AG04450 (cell line): ENCODE data around the gene ASB6. TPM values are rescaled to one million over a fixed set of nuclear protein-coding genes. Genes with fewer than 3 reads are reported as not detected.

Source experiments
- CTCF ChIA-PET: fragments of 300-600, 350-600 bp; formaldehyde crosslinking; extraction: SDS; loops from one replicate; lab custom pipeline; 2022; ENCODE audit warnings: antibody characterized with exemption, inconsistent platforms; lab: Charles Lee
- POLR2A ChIA-PET: fragments of 350-600 bp; formaldehyde crosslinking; extraction: SDS; loops from one replicate; lab custom pipeline; 2021; ENCODE audit warnings: antibody characterized with exemption, inconsistent platforms; lab: Yijun Ruan, JAX
- DNase-seq: peaks from one replicate; pipeline ENCODE4 v3.0.0-alpha.2; 2011; ENCODE audit warnings: low read depth, low spot score
- H3K27ac ChIP-seq: one replicate; pipeline ENCODE4 v1.5.1; 2012; ENCODE audit warnings: low read depth, low read length, control low read depth
- H3K27me3 ChIP-seq: one replicate; pipeline ENCODE4 v1.6.0; 2012; ENCODE audit warnings: low read length; ENCODE audit not compliant: control insufficient read depth, insufficient read depth
- H3K4me3 ChIP-seq: 2 replicates; pipeline ENCODE4 v1.5.1; 2011; ENCODE audit warnings: mild to moderate bottlenecking, low read depth, low read length, control low read depth
- H3K9me3 ChIP-seq: 2 replicates; pipeline ENCODE4 v1.5.1; 2012; ENCODE audit warnings: low read length; ENCODE audit not compliant: control insufficient read depth, insufficient read depth
- polyA plus RNA-seq: library from polyadenylated mRNA; depleted of rRNA; stranded (reverse); fragments of >200 nt; gene quantifications from 2 replicates; pipeline ENCODE4 v1.2.3, GENCODE V29; 2011
- TF ChIP-seq, protein P1 (sequence below): IDR thresholded peaks from 2 replicates; pipeline ENCODE4 v1.5.1; 2011; ENCODE audit warnings: low read depth, low read length, control low read depth, inconsistent platforms

The ASB6 gene
- polyA plus RNA-seq, 1 experiment = 11.6 TPM

DNA sequence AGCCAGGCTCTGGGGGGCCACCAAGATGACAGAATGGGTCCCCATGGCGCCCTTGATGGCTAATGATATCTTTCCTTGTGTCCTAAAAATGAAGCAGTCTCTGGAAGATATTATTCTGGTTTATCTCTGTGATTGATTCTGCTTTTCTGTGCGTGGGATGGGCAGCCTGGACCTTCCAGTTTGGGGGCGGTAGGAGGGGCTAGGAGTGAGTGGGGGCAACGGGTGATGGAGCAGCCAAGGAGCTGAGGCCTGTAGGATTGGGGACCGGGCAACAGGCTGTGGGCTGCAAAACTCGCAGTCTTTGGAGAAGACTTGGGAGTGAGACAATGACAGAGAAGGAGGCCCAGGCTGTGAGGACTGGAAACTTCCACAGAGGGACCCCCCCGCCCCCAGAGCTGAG, 32.3 kb upstream of the ASB6 start:
- POLR2A ChIA-PET = interaction anchor here (0.6 kb wide), 1 partner anchor 155 kb away, joined by 8 read pairs; no protein-coding TSS in a partner anchor
- Histone ChIP-seq H3K9me3 (no peaks in the 10 kb centered on the region), H3K27ac (no peak overlapping the region), H3K27me3 (no peaks in the 10 kb centered on the region), H3K4me3 (no peak overlapping the region)
- CTCF ChIA-PET = interaction anchor here (0.9 kb wide), 1 partner anchor 53 kb away, joined by 3 read pairs; no protein-coding TSS in a partner anchor
- TF ChIP-seq, protein P1, sequence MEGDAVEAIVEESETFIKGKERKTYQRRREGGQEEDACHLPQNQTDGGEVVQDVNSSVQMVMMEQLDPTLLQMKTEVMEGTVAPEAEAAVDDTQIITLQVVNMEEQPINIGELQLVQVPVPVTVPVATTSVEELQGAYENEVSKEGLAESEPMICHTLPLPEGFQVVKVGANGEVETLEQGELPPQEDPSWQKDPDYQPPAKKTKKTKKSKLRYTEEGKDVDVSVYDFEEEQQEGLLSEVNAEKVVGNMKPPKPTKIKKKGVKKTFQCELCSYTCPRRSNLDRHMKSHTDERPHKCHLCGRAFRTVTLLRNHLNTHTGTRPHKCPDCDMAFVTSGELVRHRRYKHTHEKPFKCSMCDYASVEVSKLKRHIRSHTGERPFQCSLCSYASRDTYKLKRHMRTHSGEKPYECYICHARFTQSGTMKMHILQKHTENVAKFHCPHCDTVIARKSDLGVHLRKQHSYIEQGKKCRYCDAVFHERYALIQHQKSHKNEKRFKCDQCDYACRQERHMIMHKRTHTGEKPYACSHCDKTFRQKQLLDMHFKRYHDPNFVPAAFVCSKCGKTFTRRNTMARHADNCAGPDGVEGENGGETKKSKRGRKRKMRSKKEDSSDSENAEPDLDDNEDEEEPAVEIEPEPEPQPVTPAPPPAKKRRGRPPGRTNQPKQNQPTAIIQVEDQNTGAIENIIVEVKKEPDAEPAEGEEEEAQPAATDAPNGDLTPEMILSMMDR = no peak
- DNase-seq = no peak

DNA sequence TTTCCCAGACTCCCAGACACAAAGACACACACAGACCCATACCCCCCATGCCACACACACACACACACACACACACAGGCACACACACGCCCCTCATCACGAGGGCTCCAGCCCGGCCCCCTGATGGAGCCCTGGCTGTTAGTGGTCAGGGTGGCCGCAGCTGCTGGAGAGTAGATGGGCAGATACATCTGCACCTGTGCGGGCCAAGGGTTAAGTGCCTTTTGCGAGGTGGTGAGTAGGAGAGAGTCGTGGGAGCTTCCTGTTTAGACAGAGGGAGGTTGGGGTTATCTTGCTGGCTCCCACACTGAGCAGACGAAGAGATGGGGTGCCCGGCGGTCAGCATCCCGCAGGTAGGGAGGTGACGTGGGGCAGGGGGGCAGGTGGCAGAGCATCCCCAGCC, 31.7 kb upstream of the ASB6 start:
- ChIA-PET CTCF (no interaction called here), POLR2A (interaction anchor here (0.6 kb wide), 1 partner anchor 154 kb away, joined by 8 read pairs; no protein-coding TSS in a partner anchor)
- H3K27ac ChIP-seq = no peak overlapping the region
- TF ChIP-seq, protein P1 = no peak
- no peaks in the 10 kb centered on the region for H3K27me3 ChIP-seq
- no peaks in the 10 kb centered on the region for H3K9me3 ChIP-seq
- no peak overlapping the region for H3K4me3 ChIP-seq
- no peak for DNase-seq

DNA sequence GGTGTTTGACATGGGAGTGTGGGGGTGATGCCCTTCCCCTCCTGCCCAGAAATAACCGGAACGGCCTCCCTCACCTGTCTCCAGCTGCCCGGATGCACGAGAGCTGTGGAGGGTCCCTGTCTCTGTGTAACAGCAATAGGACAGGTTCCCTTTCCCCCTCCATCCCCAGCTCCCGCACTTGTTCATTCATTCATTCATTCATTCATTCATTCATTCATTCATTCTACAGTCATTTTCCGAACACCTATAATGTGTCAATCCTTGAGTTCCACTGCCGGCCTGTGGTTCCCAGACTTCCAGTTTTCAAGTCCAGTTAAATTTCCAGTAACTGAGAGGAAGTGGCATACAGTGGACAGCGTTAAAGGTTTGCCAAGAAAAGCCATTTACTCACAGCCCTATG, 30.8 kb upstream of the ASB6 start:
- no peak for DNase-seq
- no peak overlapping the region for H3K27ac ChIP-seq
- no peaks in the 10 kb centered on the region; the same call in 1 of the 2 replicates for H3K9me3 ChIP-seq
- TF ChIP-seq, protein P1 = no peak
- no peaks in the 10 kb centered on the region for H3K27me3 ChIP-seq
- CTCF ChIA-PET = no interaction called here
- POLR2A ChIA-PET = no interaction called here
- H3K4me3 ChIP-seq = no peak overlapping the region

DNA sequence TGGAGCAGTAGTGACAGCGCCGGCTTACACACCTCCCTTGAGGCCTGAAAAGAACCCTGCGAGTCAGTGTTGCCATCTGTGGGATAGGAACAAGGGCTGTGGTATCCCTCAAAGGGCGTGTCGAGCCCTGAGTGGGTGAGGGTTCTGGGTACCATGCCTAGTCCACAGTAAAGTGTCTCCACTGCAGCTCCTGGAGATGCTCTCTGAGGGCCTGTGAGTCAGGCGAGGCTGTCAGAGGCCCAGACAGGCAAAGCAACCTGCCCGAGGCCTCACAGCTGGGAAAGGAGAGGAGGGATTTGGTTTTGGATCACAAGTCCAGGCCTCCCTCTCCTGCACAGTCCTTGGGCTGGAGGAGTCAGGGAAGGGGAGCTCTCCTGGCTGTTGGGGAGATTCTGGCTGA, 29.6 kb upstream of the ASB6 start:
- TF ChIP-seq, protein P1 = no peak
- H3K27me3 ChIP-seq = no peaks in the 10 kb centered on the region
- H3K27ac ChIP-seq = no peak overlapping the region
- ChIA-PET CTCF (interaction anchor here (0.6 kb wide), 1 partner anchor 56 kb away, joined by 4 read pairs; no protein-coding TSS in a partner anchor), POLR2A (no interaction called here)
- H3K9me3 ChIP-seq = no peaks in the 10 kb centered on the region; the same call in 1 of the 2 replicates
- no peak for DNase-seq
- no peak overlapping the region for H3K4me3 ChIP-seq

DNA sequence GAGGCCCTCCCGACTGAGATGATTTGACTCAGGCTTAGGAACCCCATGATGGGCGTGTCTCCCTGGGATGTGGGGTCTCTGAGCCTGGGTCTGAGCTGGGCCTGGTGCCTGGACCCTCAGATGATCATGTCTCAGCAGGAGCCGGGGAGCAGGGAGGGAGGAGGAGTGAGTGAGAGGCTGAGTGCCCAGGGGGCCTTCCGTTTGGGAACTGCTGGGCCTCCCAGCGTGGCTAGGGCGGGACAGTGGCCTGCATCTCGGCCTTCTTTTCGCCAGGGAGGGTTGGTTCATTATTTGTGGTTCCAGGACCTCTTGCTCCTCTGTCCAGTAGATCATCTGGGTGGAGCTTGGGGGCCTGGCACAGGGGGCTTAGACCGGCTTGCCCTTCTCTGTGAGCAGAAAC, 29.1 kb upstream of the ASB6 start:
- TF ChIP-seq, protein P1 = no peak
- H3K4me3 ChIP-seq = no peak overlapping the region
- POLR2A ChIA-PET = no interaction called here
- CTCF ChIA-PET = interaction anchor here (0.6 kb wide), 1 partner anchor 56 kb away, joined by 4 read pairs; no protein-coding TSS in a partner anchor
- no peak overlapping the region for H3K27ac ChIP-seq
- no peaks in the 10 kb centered on the region; the same call in 1 of the 2 replicates for H3K9me3 ChIP-seq
- no peak for DNase-seq
- no peaks in the 10 kb centered on the region for H3K27me3 ChIP-seq
